ENCODE measurements around the gene MRPS11. TPM values are rescaled to one million over a fixed set of nuclear protein-coding genes. Genes with fewer than 3 reads are reported as not detected.
A peak's percentile ranks its signal among the peaks of the same experiment; 100 is the strongest.

The MRPS11 gene
- total RNA-seq, 1 donor from 2014 or later, result 38.1 TPM

DNA sequence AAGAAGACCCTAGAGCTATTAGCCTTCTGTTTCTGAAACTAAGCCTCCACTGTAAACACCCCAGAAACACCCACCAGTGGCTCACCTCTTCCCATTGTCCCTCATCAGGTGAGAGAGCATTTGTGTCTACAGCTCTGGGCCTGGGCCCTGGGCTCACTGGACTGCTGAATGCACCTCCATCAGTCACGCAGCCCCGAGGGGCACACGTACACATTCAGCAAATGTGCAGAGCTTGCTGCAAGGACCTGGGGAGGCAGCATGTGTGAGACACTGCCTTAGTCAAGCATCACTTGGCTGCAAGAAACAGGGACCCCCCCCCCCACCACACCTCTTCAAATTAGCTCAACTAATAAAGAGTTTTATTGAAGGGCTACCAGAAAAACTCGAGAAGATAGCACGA, 29.3 kb upstream of the MRPS11 start:
- peaks cover 31% of the 10 kb centered on the region for H3K27me3 Mint-ChIP-seq (ENCODE audit: low read depth)
- H3K4me3 Mint-ChIP-seq (ENCODE audit: unreplicated experiment), result no peak overlapping the region
- no peaks in the 10 kb centered on the region for H3K4me1 Mint-ChIP-seq (ENCODE audit: low read depth)
- DNase-seq (ENCODE audit: low spot score), result no peak
- TF ChIP-seq, protein P1, sequence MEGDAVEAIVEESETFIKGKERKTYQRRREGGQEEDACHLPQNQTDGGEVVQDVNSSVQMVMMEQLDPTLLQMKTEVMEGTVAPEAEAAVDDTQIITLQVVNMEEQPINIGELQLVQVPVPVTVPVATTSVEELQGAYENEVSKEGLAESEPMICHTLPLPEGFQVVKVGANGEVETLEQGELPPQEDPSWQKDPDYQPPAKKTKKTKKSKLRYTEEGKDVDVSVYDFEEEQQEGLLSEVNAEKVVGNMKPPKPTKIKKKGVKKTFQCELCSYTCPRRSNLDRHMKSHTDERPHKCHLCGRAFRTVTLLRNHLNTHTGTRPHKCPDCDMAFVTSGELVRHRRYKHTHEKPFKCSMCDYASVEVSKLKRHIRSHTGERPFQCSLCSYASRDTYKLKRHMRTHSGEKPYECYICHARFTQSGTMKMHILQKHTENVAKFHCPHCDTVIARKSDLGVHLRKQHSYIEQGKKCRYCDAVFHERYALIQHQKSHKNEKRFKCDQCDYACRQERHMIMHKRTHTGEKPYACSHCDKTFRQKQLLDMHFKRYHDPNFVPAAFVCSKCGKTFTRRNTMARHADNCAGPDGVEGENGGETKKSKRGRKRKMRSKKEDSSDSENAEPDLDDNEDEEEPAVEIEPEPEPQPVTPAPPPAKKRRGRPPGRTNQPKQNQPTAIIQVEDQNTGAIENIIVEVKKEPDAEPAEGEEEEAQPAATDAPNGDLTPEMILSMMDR (IDR thresholded peaks at IDR 0.05), result no peak
- no peak overlapping the region for H3K27ac Mint-ChIP-seq (ENCODE audit: unreplicated experiment)
- H3K36me3 Mint-ChIP-seq (ENCODE audit: low read depth), result no peaks in the 10 kb centered on the region
- H3K9me3 Mint-ChIP-seq (ENCODE audit: low read depth), result peaks cover 4% of the 10 kb centered on the region

DNA sequence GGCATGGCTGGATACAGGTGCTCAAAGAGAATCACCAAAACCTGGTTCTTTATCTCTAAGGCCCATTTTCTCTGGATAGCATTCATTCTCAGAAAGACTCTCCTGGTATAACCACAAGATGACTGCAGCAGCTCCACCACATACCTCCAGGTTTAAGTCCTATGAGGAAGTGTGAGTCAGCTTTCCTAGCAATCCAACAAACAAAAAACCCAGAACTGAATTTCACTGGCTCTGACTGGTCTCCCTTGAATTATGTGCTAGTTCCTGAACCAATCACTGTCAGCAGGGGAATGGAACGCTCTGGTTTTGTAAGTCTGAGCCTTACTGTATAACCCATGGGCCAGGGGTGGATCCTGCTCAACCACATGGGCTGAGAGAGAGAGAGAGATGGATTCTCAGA, 27.5 kb upstream of the MRPS11 start:
- Mint-ChIP-seq H3K4me3 (ENCODE audit: unreplicated experiment) (no peak overlapping the region), H3K27me3 (ENCODE audit: low read depth) (peaks cover 32% of the 10 kb centered on the region), H3K27ac (ENCODE audit: unreplicated experiment) (peak overlapping the region; percentile 55), H3K36me3 (ENCODE audit: low read depth) (no peaks in the 10 kb centered on the region), H3K9me3 (ENCODE audit: low read depth) (peaks cover 20% of the 10 kb centered on the region), H3K4me1 (ENCODE audit: low read depth) (no peaks in the 10 kb centered on the region)
- TF ChIP-seq, protein P1 (IDR thresholded peaks at IDR 0.05), result no peak
- DNase-seq (ENCODE audit: low spot score), result no peak

DNA sequence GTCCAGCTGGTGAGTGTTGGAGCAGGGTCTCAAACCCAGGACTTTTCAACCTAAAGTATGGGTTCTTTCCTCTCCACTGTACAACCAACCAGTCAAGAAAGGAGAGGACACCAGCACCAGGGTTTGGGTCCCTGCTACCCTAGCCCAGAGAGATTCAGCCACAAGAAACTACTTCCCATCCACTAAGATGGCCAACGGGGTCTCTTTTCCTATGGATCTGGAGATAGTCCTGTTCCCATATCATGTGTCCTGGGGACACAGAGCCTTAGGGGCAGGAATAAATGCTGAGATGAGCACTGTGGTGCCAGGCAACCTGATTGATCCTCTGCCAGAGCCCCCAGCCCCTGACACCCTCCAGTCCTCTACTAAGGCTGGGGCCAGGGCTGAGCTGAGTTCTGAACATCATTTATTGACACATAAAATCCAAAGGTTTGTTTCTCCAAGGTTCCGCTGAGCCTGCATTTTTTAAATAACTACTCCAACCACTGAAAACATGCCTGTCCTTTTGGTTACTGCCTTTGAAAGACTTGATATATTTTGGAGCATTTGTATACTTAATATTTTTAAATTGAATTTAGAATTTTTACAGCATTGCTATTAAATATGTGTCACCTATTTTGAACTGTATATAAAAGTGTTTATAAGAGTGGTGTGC, 26.3 kb upstream of the MRPS11 start:
- DNase-seq (ENCODE audit: low spot score), result no peak
- TF ChIP-seq, protein P1 (IDR thresholded peaks at IDR 0.05), result no peak
- Mint-ChIP-seq H3K27me3 (ENCODE audit: low read depth) (peaks cover 32% of the 10 kb centered on the region), H3K4me1 (ENCODE audit: low read depth) (no peaks in the 10 kb centered on the region), H3K27ac (ENCODE audit: unreplicated experiment) (no peak overlapping the region), H3K9me3 (ENCODE audit: low read depth) (peaks cover 25% of the 10 kb centered on the region), H3K36me3 (ENCODE audit: low read depth) (no peaks in the 10 kb centered on the region), H3K4me3 (ENCODE audit: unreplicated experiment) (no peak overlapping the region)

DNA sequence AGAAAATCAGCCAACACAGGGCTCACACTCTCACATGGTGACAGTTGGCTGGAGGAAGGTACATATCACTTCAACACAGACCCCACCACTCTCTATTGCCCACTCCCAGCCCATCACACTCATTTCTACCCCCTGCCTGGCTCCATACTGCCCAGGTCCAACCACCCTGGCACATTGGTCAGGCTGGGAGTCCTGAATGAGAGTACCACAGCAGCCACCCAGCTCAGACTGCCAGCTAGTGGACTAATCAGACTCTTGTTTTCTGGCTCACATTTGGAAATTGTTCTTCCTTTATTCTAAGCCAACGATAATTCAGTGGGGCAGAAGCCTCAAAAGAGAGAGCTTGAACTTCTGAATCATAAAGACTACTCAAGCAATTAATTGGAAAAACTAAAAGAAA, 20.3 kb upstream of the MRPS11 start:
- Mint-ChIP-seq H3K27me3 (ENCODE audit: low read depth) (peaks cover 41% of the 10 kb centered on the region), H3K4me3 (ENCODE audit: unreplicated experiment) (no peak overlapping the region), H3K27ac (ENCODE audit: unreplicated experiment) (no peak overlapping the region), H3K4me1 (ENCODE audit: low read depth) (no peaks in the 10 kb centered on the region), H3K36me3 (ENCODE audit: low read depth) (no peaks in the 10 kb centered on the region), H3K9me3 (ENCODE audit: low read depth) (peaks cover 25% of the 10 kb centered on the region)
- DNase-seq (ENCODE audit: low spot score), result no peak
- TF ChIP-seq, protein P1 (IDR thresholded peaks at IDR 0.05), result no peak

DNA sequence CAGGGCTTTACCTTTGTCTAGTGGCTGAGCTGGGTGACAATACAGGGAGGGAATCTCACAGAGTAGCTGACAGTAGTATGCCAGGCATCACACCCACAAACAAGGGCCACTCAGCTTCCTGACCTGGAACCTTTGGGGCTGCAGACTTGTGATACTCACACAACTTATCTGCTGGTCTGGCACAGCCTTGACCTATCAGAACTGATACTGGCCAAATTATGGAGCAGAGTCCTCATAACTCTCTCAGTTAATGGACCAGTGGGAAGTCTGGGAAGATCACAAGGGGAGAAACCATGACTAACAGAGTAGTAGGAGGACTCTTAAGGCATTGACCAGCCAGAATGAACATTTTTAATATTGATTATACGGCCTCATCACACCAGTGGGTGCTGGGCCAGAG, 19.8 kb upstream of the MRPS11 start:
- TF ChIP-seq, protein P1 (IDR thresholded peaks at IDR 0.05), result no peak
- Mint-ChIP-seq H3K27me3 (ENCODE audit: low read depth) (peaks cover 39% of the 10 kb centered on the region), H3K9me3 (ENCODE audit: low read depth) (peaks cover 24% of the 10 kb centered on the region), H3K4me3 (ENCODE audit: unreplicated experiment) (no peak overlapping the region), H3K4me1 (ENCODE audit: low read depth) (no peaks in the 10 kb centered on the region), H3K36me3 (ENCODE audit: low read depth) (no peaks in the 10 kb centered on the region), H3K27ac (ENCODE audit: unreplicated experiment) (no peak overlapping the region)
- DNase-seq (ENCODE audit: low spot score), result no peak

All from chondrocyte (in vitro differentiated cells).